Kidney glomerular epithelial cell (primary cell): ENCODE data around the gene KIN.
A peak's percentile ranks its signal among the peaks of the same experiment; 100 is the strongest.
"Not testable (repeated sequence)": the region's sequence is repeated elsewhere in the genome, so short reads cannot be mapped to it uniquely, and the experiment has no call there.

Experiments used
- DNase-seq: peaks from one replicate; lab custom pipeline; 2025; lab: John Stamatoyannopoulos, UW

KIN gene

GRCh38 chr10:7734821-7735220 is 53.0 kb downstream of the KIN start:
- DNase-seq: no peak

- DNase-seq: no peak
These were observed 64.8 kb downstream of the KIN start for GRCh38 chr10:7722927-7723529.

GRCh38 chr10:7720478-7720877 is 67.3 kb downstream of the KIN start:
- DNase-seq: no peak

DNA sequence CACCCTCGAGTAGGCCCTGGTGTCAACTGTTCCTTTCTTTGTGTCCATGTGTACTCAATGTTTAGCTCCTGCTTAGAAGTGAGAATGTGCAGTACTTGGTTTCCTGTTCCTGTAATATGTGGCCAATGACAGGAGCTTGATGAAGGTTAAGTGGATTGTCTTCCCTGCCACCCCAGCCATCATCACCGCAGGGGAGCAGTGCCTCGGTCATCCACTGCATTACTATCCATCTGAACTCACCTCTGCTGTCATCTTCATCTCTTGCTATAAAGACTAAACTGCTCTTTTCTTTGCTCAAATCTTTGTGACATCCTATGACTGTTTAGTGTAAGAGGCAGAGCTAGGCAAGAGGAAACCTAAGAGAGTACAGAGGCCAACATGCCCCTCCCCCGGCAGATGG is 69.1 kb downstream of the KIN start:
- DNase-seq: no peak

DNA sequence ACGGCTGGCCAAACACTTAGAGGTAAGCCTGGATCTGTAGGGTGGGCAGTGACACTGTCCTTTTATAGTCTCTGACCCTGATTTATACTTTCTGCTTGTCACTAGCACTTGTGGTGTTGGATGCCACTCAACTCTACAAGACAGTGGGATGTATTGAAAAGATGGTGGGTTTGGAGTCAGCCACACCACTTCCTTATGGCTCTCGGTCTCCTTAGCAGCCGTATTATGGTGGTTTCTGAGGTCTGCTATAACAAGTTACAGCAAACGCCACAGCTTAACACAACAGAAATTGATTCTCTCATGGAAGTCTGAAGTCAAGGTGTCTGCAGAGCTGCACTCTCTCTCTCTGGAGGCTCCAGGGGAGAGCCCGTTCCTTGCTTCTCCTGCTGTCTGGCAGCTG is 70.0 kb downstream of the KIN start:
- DNase-seq: no peak

GRCh38 chr10:7715515-7715914 is 72.3 kb downstream of the KIN start:
- DNase-seq: no peak

GRCh38 chr10:7711075-7711474 is 76.7 kb downstream of the KIN start:
- DNase-seq: not testable (repeated sequence)

DNA sequence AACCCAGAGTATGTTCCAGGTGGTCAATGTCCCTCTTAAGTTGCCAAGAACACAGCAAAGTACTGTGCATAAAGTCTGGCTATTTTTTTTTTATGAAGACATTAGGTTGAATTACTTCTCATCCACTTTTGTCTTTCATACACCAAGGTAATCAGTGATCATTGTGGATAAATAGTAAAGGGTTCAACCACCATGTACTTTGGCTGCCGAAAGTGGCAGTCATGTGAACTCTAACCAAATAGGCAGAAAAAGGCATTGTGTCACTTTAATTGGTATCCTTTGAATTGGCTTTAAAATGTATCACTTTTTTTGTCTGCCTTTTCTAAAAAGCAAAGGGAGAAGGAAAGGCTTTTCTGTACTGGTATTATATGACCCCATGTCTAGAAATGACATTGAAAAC is 77.3 kb downstream of the KIN start:
- no peak for DNase-seq

- no peak for DNase-seq
These were observed 79.0 kb downstream of the KIN start for GRCh38 chr10:7708832-7709231.

- no peak for DNase-seq
These were observed 79.8 kb downstream of the KIN start for GRCh38 chr10:7707858-7708622.

DNA sequence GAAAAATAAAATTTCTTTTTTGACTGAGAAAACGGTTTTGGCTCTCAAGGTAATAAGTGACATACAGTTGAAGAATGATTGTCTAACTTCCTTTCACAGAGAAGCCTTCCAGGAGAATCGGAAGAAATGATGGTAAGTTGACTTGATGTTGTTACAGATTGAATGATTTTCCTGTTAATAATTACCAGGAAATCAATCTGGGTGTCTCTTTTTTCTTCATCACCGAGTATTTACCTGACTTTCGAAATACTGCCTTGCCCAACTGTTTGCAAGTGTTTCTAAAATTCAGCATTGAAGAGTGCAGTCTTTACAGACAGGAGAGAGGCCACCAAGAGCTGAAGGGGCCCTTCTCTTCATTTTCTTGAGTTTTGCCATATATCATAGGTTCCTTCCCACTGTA is 80.7 kb downstream of the KIN start:
- peak; percentile 57 for DNase-seq

GRCh38 chr10:7706534-7707073 is 81.2 kb downstream of the KIN start:
- no peak for DNase-seq

DNA sequence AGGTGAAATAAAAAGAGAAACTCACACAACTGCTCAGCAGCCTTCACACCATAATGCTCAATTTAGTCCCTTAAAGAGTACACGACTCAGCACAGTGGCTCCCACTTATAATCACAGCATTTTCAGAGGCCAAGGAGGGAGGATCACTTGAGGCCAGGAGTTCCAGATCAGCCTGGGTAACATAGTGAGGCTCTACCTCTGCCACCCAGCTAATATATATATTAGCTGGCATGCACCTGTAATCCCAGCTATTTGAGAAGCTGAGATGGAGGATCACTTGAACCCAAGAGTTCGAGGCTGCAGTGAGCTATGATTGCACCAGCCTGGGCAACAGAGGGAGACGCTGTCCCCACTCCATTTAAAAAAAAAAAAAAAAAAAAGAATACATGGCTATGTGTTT is 82.5 kb downstream of the KIN start:
- DNase-seq: no peak

DNA sequence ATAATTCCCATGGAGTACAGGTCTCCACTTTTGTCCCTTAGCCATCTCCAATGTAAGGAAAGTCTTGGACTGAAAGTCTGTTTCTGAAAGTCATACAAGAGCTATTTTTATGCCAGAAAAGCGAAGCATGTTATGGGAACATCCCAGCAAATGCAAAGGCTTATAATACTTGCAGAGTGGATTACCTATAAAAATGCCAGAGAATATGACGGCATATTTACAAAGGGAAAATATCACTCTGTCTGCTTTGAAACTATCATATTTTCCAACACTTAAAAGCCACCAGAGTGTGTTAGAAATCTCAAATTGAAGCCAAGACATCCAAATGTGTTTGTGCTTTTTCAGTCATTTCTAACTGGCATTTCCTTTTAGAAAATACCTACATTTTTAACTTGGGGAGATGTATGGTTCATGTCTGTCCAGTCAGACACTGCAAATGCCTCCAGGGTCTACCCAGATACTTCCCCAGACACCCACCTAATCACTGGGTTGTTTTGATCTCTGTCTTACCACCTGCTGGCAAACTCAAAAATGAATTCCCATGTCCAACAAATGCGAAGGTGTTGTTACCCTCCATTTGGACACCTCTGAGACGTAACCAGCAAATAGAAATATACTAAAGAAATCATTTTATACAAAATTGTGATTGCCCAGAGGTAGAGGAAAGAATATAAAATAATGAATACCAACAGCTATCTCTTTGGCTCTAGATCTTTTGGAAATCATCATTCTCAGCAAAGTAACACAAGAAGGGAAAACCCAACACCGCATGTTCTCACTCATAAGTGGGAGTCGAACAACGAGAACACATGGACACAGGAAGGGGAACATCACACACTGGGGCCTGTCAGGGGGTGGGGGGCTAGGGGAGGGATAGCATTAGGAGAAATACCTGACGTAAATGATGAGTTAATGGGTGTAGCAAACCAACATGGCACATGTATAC is 83.4 kb downstream of the KIN start:
- no peak for DNase-seq

GRCh38 chr10:7703140-7703539 is 84.7 kb downstream of the KIN start, which contains the start of gene ITIH2:
Gene ITIH2 (plus strand): TSS chr10:7703316. CDS start chr10:7703435, 119 bp downstream.
- no peak for DNase-seq

DNA sequence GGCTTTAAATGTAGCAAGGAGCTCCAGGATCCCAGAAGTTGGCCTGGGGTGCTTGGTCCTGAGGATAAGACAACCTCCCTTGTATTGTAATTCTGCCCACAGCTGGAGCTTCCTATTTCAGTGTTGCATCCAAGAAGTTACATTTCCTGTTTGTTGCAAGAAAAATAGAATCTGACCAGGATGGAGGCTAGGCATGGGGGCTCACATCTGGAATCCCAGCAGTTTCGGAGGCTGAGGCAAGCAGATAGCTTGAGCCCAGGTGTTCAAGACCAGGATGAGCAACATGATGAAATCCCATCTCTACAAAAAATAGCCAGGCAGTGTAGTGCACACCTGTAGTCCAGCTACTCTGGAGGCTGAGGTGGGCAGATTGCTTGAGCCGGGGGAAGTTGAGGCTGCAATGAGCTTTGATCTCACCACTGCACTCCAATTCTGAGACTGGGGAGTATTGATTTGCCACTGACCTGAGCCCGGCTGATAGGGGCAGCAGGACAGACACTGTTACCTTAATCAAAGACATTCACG is 85.4 kb downstream of the KIN start:
- DNase-seq: no peak

DNA sequence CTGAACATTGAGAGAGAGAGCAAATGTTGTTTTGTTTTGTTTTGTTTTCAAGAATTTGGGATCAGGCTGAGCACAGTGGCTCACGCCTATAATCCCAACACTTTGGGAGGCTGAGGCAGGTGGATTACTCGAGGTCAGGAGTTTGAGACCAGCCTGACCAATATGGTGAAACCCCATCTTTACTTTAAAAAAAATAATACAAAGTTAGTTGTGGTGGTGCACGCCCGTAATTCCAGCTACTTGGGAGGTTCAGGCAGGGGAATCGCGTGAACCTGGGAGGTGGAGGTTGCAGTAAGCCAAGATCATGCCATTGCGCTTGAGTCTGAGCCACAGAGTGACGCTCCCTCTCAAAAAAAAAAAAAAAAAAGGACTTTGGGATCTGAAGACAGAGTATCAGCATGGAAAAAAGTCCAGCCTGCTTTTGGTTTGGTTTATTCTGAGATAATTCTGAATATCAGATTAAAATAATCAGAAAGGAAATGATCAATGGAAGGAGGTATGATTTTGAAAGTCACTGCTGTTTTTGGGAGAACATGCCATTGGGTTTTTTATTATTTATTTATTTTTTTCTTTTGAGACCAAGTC is 86.5 kb downstream of the KIN start:
- no peak for DNase-seq
